ENCODE data around the gene TGFBR1. TPM values are rescaled to one million over a fixed set of nuclear protein-coding genes. Genes with fewer than 3 reads are reported as not detected.
"Not testable (repeated sequence)": the region's sequence is repeated elsewhere in the genome, so short reads cannot be mapped to it uniquely, and the experiment has no call there.

The TGFBR1 gene
- total RNA-seq, 5 donors from 2014 or later (not counting 1 experiment from before 2014, with no cell fraction given), result 22.3 to 36.9 (median 31.7) TPM

- no peak overlapping the region for H3K4me3 Mint-ChIP-seq
- WGBS (ENCODE audit: insufficient coverage), result no CpG with 5 or more reads among the region's 2 CpGs
- H3K36me3 ChIP-seq (ENCODE audit: control insufficient read depth in 2 of 2, extremely low read depth in 1 of 2, insufficient read depth in 1 of 2, low read length in 1 of 2), result no peaks in the 10 kb centered on the region
- H3K27me3 ChIP-seq (replicated peaks in 1 of 2; ENCODE audit: control insufficient read depth in 2 of 2, extremely low read depth in 1 of 2, insufficient read depth in 2 of 2, low read length in 1 of 2), result peaks cover 0 to 7% of the 10 kb centered on the region in 2 experiments
- H3K27ac ChIP-seq (ENCODE audit: low read length), result no peak overlapping the region
- DNase-seq, result no peak
- H3K4me1 ChIP-seq (ENCODE audit: control insufficient read depth in 1 of 2, extremely low read depth in 1 of 2, insufficient read depth in 2 of 2, low read length in 2 of 2), result no peaks in the 10 kb centered on the region
- CTCF ChIA-PET, result interaction anchor here (0.6 to 1.0 kb wide), 2 partner anchors 9 to 33 kb away, joined by 3 to 7 read pairs; no protein-coding TSS in a partner anchor
- H3K27ac Mint-ChIP-seq, result no peak overlapping the region
- no peak overlapping the region for H3K4me3 ChIP-seq (ENCODE audit: control insufficient read depth in 1 of 2, extremely low read depth in 1 of 2, low read length in 1 of 2)
- H3K9me3 ChIP-seq, result no peaks in the 10 kb centered on the region
- H3K36me3 Mint-ChIP-seq, result no peaks in the 10 kb centered on the region
- ATAC-seq (replicated peaks in 1 of 4), result peak in 1 of 4 experiments; percentile 50
- peaks cover 0 to 12% (median 6%) of the 10 kb centered on the region in 3 donors for H3K4me1 Mint-ChIP-seq
- H3K9me3 Mint-ChIP-seq, result no peaks in the 10 kb centered on the region
- H3K27me3 Mint-ChIP-seq, result peaks cover 7 to 9% of the 10 kb centered on the region in 2 donors
- POLR2A ChIA-PET, result no interaction called here
Observed at GRCh38 chr9:99193466-99193821, 88.5 kb downstream of the TGFBR1 start.

GRCh38 chr9:99196484-99196883 lies 91.6 kb downstream of the TGFBR1 start:
- H3K27ac Mint-ChIP-seq; H3K27me3 ChIP-seq (replicated peaks in 1 of 2; ENCODE audit: control insufficient read depth in 2 of 2, extremely low read depth in 1 of 2, insufficient read depth in 2 of 2, low read length in 1 of 2); H3K27me3 Mint-ChIP-seq; DNase-seq; ATAC-seq (replicated peaks in 1 of 4); POLR2A ChIA-PET; H3K4me3 Mint-ChIP-seq; H3K9me3 Mint-ChIP-seq; H3K36me3 Mint-ChIP-seq; H3K9me3 ChIP-seq; H3K36me3 ChIP-seq (ENCODE audit: control insufficient read depth in 2 of 2, extremely low read depth in 1 of 2, insufficient read depth in 1 of 2, low read length in 1 of 2); H3K4me3 ChIP-seq (ENCODE audit: control insufficient read depth in 1 of 2, extremely low read depth in 1 of 2, low read length in 1 of 2); H3K27ac ChIP-seq (ENCODE audit: low read length); H3K4me1 ChIP-seq (ENCODE audit: control insufficient read depth in 1 of 2, extremely low read depth in 1 of 2, insufficient read depth in 2 of 2, low read length in 2 of 2): not testable (repeated sequence)
- WGBS (ENCODE audit: insufficient coverage), result 54% methylated on average over 5 of the region's 5 CpGs
- CTCF ChIA-PET, result interaction anchor here in 1 of 2 donors (1.0 kb wide), 1 partner anchor 12 kb away, joined by 3 read pairs; no protein-coding TSS in a partner anchor
- H3K4me1 Mint-ChIP-seq, result peaks cover 0 to 12% (median 6%) of the 10 kb centered on the region in 3 donors

GRCh38 chr9:99197124-99197630 lies 92.3 kb downstream of the TGFBR1 start:
- H3K4me3 ChIP-seq (ENCODE audit: control insufficient read depth in 1 of 2, extremely low read depth in 1 of 2, low read length in 1 of 2), result no peak overlapping the region
- no peaks in the 10 kb centered on the region for H3K36me3 Mint-ChIP-seq
- POLR2A ChIA-PET, result no interaction called here
- no CpG with 5 or more reads among the region's 3 CpGs for WGBS (ENCODE audit: insufficient coverage)
- H3K4me3 Mint-ChIP-seq, result no peak overlapping the region
- H3K27ac ChIP-seq (ENCODE audit: low read length), result no peak overlapping the region
- ATAC-seq (replicated peaks in 1 of 4) (no peak), DNase-seq (no peak)
- peaks cover 0 to 12% (median 6%) of the 10 kb centered on the region in 3 donors for H3K4me1 Mint-ChIP-seq
- H3K4me1 ChIP-seq (ENCODE audit: control insufficient read depth in 1 of 2, extremely low read depth in 1 of 2, insufficient read depth in 2 of 2, low read length in 2 of 2), result no peaks in the 10 kb centered on the region
- H3K9me3 ChIP-seq, result no peaks in the 10 kb centered on the region
- CTCF ChIA-PET, result interaction anchor here in 1 of 2 donors (0.6 kb wide), 1 partner anchor 408 kb away, joined by 4 read pairs; no protein-coding TSS in a partner anchor
- H3K9me3 Mint-ChIP-seq, result no peaks in the 10 kb centered on the region
- H3K27me3 ChIP-seq (replicated peaks in 1 of 2; ENCODE audit: control insufficient read depth in 2 of 2, extremely low read depth in 1 of 2, insufficient read depth in 2 of 2, low read length in 1 of 2), result no peaks in the 10 kb centered on the region
- H3K27me3 Mint-ChIP-seq, result peaks cover 0 to 4% of the 10 kb centered on the region in 2 donors
- no peak overlapping the region for H3K27ac Mint-ChIP-seq
- H3K36me3 ChIP-seq (ENCODE audit: control insufficient read depth in 2 of 2, extremely low read depth in 1 of 2, insufficient read depth in 1 of 2, low read length in 1 of 2), result no peaks in the 10 kb centered on the region

GRCh38 chr9:99197987-99198386 lies 93.1 kb downstream of the TGFBR1 start:
- H3K9me3 Mint-ChIP-seq, result no peaks in the 10 kb centered on the region
- Histone ChIP-seq H3K36me3 (ENCODE audit: control insufficient read depth in 2 of 2, extremely low read depth in 1 of 2, insufficient read depth in 1 of 2, low read length in 1 of 2) (no peaks in the 10 kb centered on the region), H3K9me3 (no peaks in the 10 kb centered on the region), H3K4me1 (ENCODE audit: control insufficient read depth in 1 of 2, extremely low read depth in 1 of 2, insufficient read depth in 2 of 2, low read length in 2 of 2) (no peaks in the 10 kb centered on the region), H3K27me3 (replicated peaks in 1 of 2; ENCODE audit: control insufficient read depth in 2 of 2, extremely low read depth in 1 of 2, insufficient read depth in 2 of 2, low read length in 1 of 2) (no peaks in the 10 kb centered on the region), H3K27ac (ENCODE audit: low read length) (no peak overlapping the region), H3K4me3 (ENCODE audit: control insufficient read depth in 1 of 2, extremely low read depth in 1 of 2, low read length in 1 of 2) (no peak overlapping the region)
- H3K4me1 Mint-ChIP-seq, result peaks cover 0 to 11% (median 6%) of the 10 kb centered on the region in 3 donors
- ChIA-PET POLR2A (interaction anchor here in 1 of 2 donors (0.6 kb wide), 1 partner anchor 796 kb away, joined by 6 read pairs; no protein-coding TSS in a partner anchor), CTCF (no interaction called here)
- 85% methylated on average over 6 of the region's 9 CpGs for WGBS (ENCODE audit: insufficient coverage)
- DNase-seq, result no peak
- H3K36me3 Mint-ChIP-seq, result no peaks in the 10 kb centered on the region
- no peak for ATAC-seq (replicated peaks in 1 of 4)
- H3K27me3 Mint-ChIP-seq, result peaks cover 0 to 1% of the 10 kb centered on the region in 2 donors
- H3K4me3 Mint-ChIP-seq, result no peak overlapping the region
- H3K27ac Mint-ChIP-seq, result no peak overlapping the region

GRCh38 chr9:99199938-99200539 lies 95.1 kb downstream of the TGFBR1 start:
- Histone ChIP-seq H3K27me3 (replicated peaks in 1 of 2; ENCODE audit: control insufficient read depth in 2 of 2, extremely low read depth in 1 of 2, insufficient read depth in 2 of 2, low read length in 1 of 2) (no peaks in the 10 kb centered on the region), H3K9me3 (no peaks in the 10 kb centered on the region), H3K27ac (ENCODE audit: low read length) (no peak overlapping the region), H3K4me3 (ENCODE audit: control insufficient read depth in 1 of 2, extremely low read depth in 1 of 2, low read length in 1 of 2) (no peak overlapping the region), H3K36me3 (ENCODE audit: control insufficient read depth in 2 of 2, extremely low read depth in 1 of 2, insufficient read depth in 1 of 2, low read length in 1 of 2) (no peaks in the 10 kb centered on the region), H3K4me1 (ENCODE audit: control insufficient read depth in 1 of 2, extremely low read depth in 1 of 2, insufficient read depth in 2 of 2, low read length in 2 of 2) (no peaks in the 10 kb centered on the region)
- no peak for ATAC-seq (replicated peaks in 1 of 4)
- H3K9me3 Mint-ChIP-seq, result no peaks in the 10 kb centered on the region
- H3K4me3 Mint-ChIP-seq, result no peak overlapping the region
- 67% methylated on average over 7 of the region's 8 CpGs for WGBS (ENCODE audit: insufficient coverage)
- DNase-seq, result no peak
- POLR2A ChIA-PET, result no interaction called here
- CTCF ChIA-PET, result interaction anchor here in 1 of 2 donors (0.6 kb wide), 1 partner anchor 51 kb away, joined by 3 read pairs; no protein-coding TSS in a partner anchor
- peaks cover 0 to 1% of the 10 kb centered on the region in 2 donors for H3K27me3 Mint-ChIP-seq
- no peaks in the 10 kb centered on the region for H3K36me3 Mint-ChIP-seq
- peaks cover 0 to 6% (median 3%) of the 10 kb centered on the region in 3 donors for H3K4me1 Mint-ChIP-seq
- H3K27ac Mint-ChIP-seq, result no peak overlapping the region

GRCh38 chr9:99201603-99202002 lies 96.7 kb downstream of the TGFBR1 start:
- CTCF ChIA-PET, result no interaction called here
- Mint-ChIP-seq H3K4me1 (peaks cover 0 to 4% (median 2%) of the 10 kb centered on the region in 3 donors), H3K36me3 (no peaks in the 10 kb centered on the region), H3K27me3 (no peaks in the 10 kb centered on the region), H3K27ac (no peak overlapping the region), H3K4me3 (no peak overlapping the region), H3K9me3 (peaks cover 6 to 7% (median 7%) of the 10 kb centered on the region in 3 donors)
- DNase-seq (no peak), ATAC-seq (replicated peaks in 1 of 4) (no peak)
- H3K9me3 ChIP-seq, result no peaks in the 10 kb centered on the region
- POLR2A ChIA-PET, result no interaction called here
- no peaks in the 10 kb centered on the region for H3K27me3 ChIP-seq (replicated peaks in 1 of 2; ENCODE audit: control insufficient read depth in 2 of 2, extremely low read depth in 1 of 2, insufficient read depth in 2 of 2, low read length in 1 of 2)
- H3K4me1 ChIP-seq (ENCODE audit: control insufficient read depth in 1 of 2, extremely low read depth in 1 of 2, insufficient read depth in 2 of 2, low read length in 2 of 2), result no peaks in the 10 kb centered on the region
- 85% methylated on average over 2 of the region's 5 CpGs for WGBS (ENCODE audit: insufficient coverage)
- no peaks in the 10 kb centered on the region for H3K36me3 ChIP-seq (ENCODE audit: control insufficient read depth in 2 of 2, extremely low read depth in 1 of 2, insufficient read depth in 1 of 2, low read length in 1 of 2)
- H3K4me3 ChIP-seq (ENCODE audit: control insufficient read depth in 1 of 2, extremely low read depth in 1 of 2, low read length in 1 of 2), result no peak overlapping the region
- H3K27ac ChIP-seq (ENCODE audit: low read length), result no peak overlapping the region
